ENCODE data around the gene ARHGAP6.
A peak's percentile ranks its signal among the peaks of the same experiment; 100 is the strongest.

ARHGAP6 gene, protein sequence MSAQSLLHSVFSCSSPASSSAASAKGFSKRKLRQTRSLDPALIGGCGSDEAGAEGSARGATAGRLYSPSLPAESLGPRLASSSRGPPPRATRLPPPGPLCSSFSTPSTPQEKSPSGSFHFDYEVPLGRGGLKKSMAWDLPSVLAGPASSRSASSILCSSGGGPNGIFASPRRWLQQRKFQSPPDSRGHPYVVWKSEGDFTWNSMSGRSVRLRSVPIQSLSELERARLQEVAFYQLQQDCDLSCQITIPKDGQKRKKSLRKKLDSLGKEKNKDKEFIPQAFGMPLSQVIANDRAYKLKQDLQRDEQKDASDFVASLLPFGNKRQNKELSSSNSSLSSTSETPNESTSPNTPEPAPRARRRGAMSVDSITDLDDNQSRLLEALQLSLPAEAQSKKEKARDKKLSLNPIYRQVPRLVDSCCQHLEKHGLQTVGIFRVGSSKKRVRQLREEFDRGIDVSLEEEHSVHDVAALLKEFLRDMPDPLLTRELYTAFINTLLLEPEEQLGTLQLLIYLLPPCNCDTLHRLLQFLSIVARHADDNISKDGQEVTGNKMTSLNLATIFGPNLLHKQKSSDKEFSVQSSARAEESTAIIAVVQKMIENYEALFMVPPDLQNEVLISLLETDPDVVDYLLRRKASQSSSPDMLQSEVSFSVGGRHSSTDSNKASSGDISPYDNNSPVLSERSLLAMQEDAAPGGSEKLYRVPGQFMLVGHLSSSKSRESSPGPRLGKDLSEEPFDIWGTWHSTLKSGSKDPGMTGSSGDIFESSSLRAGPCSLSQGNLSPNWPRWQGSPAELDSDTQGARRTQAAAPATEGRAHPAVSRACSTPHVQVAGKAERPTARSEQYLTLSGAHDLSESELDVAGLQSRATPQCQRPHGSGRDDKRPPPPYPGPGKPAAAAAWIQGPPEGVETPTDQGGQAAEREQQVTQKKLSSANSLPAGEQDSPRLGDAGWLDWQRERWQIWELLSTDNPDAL (N-terminal part only)

GRCh38 chrX:11665168-11666111 is at the start of gene ARHGAP6:
ARHGAP6 (minus strand) TSS chrX:11665920; CDS start chrX:11664828, 1,092 bp downstream.
- DNase-seq (ENCODE audit: low read depth) = peak; percentile 41
- peak within 1 kb of the TSS; percentile 47 for H3K4me3 ChIP-seq (ENCODE audit: low read length)
- TF ChIP-seq, protein P1, sequence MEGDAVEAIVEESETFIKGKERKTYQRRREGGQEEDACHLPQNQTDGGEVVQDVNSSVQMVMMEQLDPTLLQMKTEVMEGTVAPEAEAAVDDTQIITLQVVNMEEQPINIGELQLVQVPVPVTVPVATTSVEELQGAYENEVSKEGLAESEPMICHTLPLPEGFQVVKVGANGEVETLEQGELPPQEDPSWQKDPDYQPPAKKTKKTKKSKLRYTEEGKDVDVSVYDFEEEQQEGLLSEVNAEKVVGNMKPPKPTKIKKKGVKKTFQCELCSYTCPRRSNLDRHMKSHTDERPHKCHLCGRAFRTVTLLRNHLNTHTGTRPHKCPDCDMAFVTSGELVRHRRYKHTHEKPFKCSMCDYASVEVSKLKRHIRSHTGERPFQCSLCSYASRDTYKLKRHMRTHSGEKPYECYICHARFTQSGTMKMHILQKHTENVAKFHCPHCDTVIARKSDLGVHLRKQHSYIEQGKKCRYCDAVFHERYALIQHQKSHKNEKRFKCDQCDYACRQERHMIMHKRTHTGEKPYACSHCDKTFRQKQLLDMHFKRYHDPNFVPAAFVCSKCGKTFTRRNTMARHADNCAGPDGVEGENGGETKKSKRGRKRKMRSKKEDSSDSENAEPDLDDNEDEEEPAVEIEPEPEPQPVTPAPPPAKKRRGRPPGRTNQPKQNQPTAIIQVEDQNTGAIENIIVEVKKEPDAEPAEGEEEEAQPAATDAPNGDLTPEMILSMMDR (conservative IDR thresholded peaks at IDR 0.05; ENCODE audit: low read length) = no peak

DNA sequence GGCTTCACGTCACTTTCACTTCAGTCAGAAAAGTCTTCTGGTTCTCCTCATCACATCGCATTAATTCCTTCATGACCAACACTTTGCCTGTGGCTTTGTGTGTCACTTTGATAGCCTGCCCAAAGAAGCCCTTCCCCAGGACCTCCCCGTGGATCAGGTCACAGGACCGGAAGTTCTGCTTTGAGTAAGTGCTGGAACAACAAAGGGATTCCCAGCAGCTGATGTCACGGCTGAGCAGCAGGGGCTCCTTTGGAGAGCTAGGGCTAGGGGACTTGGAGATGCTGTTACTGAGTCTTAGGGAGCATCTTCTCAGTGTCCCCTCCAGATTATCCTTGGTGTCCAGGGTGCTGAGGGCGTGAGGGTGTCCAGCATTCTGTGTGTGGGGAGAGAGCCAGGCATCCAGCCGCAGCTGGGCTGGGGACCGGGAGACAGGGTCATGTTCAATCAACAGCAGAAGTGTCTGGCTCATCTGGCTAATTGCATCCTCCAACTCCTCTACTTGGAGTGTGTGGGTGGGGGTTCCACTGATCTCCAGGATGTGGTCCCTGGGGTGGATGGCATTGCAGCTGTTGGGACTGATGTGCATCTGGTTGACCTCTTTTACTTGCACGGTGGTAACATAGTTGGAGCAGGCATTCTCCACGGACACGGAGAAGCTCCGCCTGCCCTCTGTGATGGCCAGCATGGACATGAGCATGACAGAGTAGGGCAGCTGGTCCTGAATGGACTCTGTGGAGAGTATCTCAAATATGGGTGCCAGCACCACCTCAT is 39.2 kb upstream of the ARHGAP6 start:
- DNase-seq (ENCODE audit: low read depth) = peak; percentile 3
- TF ChIP-seq, protein P1 (conservative IDR thresholded peaks at IDR 0.05; ENCODE audit: low read length) = no peak
- H3K4me3 ChIP-seq (ENCODE audit: low read length) = no peak overlapping the region

DNA sequence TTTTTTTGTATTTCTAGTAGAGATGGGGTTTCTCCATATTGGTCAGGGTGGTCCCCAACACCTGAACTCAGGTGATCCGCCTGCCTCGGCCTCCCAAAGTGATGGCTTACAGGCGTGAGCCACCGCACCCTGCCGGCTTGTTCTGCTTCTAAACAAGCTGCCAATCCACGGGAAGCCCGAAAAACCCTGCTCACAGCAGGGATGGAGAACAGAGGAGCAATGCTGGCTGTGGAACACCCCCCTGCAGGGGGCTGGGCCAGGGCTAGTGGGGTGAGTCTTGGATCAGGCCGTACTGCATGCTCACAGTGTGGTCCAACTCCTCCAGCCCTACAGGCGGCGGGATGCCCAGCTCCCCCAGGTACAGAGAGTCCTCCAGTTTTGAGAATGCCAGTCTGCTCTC is 38.1 kb upstream of the ARHGAP6 start:
- no peak overlapping the region for H3K4me3 ChIP-seq (ENCODE audit: low read length)
- no peak for DNase-seq (ENCODE audit: low read depth)
- TF ChIP-seq, protein P1 (conservative IDR thresholded peaks at IDR 0.05; ENCODE audit: low read length) = no peak

DNA sequence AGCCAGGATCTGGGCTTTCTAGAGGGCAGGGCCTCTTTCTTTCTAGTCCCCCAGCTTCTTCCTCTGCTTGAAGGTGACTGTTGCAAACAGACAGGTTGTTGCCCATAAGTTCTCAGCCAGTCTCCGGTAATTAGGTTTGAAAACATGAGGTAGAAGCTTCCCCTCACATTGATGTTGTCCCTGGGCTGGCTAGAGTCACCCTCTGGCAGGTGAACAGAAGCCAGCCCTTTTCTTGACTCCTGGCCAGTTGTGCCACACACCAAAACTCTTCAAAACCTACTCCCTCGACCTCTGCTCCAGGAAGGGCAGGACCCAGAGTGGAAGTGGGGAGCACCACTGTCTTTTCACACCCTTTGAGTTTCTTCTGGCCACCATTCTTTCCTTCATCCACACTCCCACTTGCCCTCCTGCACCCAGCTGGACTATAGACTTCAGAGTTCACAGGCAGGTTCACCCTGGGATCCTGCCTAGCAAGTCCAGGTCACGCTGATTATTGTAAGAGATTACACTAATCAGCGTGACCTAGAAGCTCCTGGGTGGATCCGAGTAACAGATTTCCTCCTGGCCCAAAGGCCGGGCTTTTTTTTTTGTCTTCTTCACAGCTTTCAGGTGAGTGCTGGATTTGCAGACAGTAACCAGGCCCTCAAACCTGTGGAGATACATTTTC is 37.4 kb upstream of the ARHGAP6 start:
- TF ChIP-seq, protein P1 (conservative IDR thresholded peaks at IDR 0.05; ENCODE audit: low read length) = no peak
- no peak overlapping the region for H3K4me3 ChIP-seq (ENCODE audit: low read length)
- no peak for DNase-seq (ENCODE audit: low read depth)

DNA sequence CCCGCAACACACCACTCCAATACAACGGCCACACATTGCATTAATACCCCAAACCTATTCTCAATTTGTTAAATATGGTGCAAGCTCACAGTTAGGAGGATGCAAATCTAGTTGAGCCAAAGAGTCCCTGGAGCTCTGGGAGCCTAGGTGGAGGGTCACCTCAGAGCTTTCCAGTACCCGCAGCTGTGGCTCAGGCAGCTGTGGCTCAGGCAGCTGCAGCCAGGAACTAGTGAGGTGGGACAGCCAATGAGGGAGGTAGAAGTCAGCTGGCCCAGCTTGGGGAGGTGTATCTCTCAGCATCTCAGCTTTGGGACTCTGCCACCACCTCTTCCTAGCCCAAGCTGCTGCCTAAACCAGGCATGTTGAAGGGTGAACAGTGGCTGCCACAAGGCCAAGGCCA is 36.7 kb upstream of the ARHGAP6 start:
- no peak for DNase-seq (ENCODE audit: low read depth)
- TF ChIP-seq, protein P1 (conservative IDR thresholded peaks at IDR 0.05; ENCODE audit: low read length) = no peak
- no peak overlapping the region for H3K4me3 ChIP-seq (ENCODE audit: low read length)
